KOPT-K1 (cell line): Measurements from ENCODE around the gene ATP10A.

Source experiments
- H3K27ac ChIP-seq: fragments of 200-600 bp; sonication (generic); 2 replicates; pipeline ENCODE4 v1.5.1; 2016; ENCODE audit warnings: antibody characterized with exemption, mild to moderate bottlenecking, low read depth, low read length; ENCODE audit not compliant: poor library complexity, severe bottlenecking
- H3K36me3 ChIP-seq: fragments of 200-600 bp; sonication (generic); 2 replicates; pipeline ENCODE4 v1.5.1; 2017; ENCODE audit warnings: antibody characterized with exemption, mild to moderate bottlenecking, low read length, moderate library complexity; ENCODE audit not compliant: insufficient read depth
- H3K9me3 ChIP-seq: fragments of 200-600 bp; sonication (generic); 2 replicates; pipeline ENCODE4 v1.5.1; 2017; ENCODE audit warnings: antibody characterized with exemption, low read length, mild to moderate bottlenecking; ENCODE audit not compliant: insufficient read depth, poor library complexity, severe bottlenecking

The ATP10A gene

DNA sequence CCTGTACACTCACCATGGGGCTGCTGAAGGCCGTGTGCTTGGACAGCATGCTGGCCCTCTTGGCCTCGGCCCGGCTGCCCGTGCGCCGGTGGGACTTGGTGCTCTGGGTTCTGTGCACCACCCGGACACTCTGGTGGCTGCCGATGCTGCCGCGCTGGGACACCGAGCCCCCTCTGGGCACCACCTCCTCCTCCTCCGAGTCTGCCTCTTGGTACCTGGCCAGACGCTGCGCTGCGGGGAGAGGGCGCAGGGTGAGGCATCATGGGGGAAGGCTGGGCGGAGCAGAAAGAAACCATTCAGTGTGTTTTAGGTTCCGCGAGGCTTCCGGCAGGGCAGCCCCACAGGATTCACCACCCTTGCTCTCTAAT, 145.0 kb downstream of the ATP10A start:
- peaks cover 14% of the 10 kb centered on the region; the same call in 1 of the 2 replicates for H3K36me3 ChIP-seq
- no peaks in the 10 kb centered on the region for H3K9me3 ChIP-seq
- H3K27ac ChIP-seq: no peak overlapping the region

- Histone ChIP-seq H3K27ac (no peak overlapping the region), H3K36me3 (peaks cover 16% of the 10 kb centered on the region; the same call in 1 of the 2 replicates), H3K9me3 (no peaks in the 10 kb centered on the region)
Observed at GRCh38 chr15:25717457-25718168, 145.5 kb downstream of the ATP10A start.

GRCh38 chr15:25717127-25717456, 146.0 kb downstream of the ATP10A start:
- peaks cover 16% of the 10 kb centered on the region; the same call in 1 of the 2 replicates for H3K36me3 ChIP-seq
- H3K9me3 ChIP-seq: no peaks in the 10 kb centered on the region
- no peak overlapping the region for H3K27ac ChIP-seq

GRCh38 chr15:25716414-25717126, 146.6 kb downstream of the ATP10A start:
- H3K36me3 ChIP-seq: peaks cover 11% of the 10 kb centered on the region; the same call in 1 of the 2 replicates
- H3K27ac ChIP-seq: no peak overlapping the region
- no peaks in the 10 kb centered on the region for H3K9me3 ChIP-seq

DNA sequence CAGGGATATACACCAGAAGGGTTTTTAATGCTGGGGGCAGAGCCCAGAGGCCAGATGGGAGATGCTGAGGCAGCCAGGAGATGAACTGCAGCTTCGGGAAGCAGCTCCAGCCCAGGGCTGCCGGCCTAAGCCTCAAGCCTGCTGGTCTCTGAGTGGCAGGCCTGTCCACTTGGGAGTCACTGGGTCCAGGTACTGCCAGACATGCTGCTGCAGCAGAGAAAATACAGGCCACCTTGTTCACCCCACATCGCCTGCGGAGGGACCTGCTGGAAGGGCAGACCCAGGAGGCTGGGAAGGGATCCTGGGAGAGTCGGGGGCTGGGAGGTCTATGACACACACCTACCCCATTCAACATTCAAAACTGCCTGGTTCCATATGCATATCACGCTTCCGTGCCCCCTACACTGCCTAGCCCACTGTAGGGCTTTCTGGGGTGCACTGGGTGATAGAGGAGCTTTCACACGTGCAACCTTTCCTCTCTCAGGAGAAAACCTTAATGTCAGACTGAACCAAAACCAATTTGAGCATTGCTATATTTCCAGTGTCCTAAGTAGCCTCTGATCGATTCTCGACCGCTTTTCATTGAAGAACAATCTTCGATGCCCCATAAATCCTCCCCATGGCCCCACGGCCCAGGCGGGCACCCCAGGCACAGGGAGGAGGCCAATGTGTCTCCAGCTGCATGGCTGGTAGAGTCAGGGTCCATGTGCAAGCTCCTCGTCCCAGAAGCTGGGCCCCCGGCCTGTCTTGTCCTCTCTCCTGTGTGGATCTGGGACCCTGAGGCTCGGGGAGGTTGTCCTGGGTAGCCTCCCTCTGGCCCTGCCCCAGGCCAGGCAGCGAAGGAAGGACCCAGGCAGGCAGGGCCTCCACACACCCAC, 147.4 kb downstream of the ATP10A start:
- no peak overlapping the region for H3K27ac ChIP-seq
- H3K9me3 ChIP-seq: no peaks in the 10 kb centered on the region

GRCh38 chr15:25714538-25714840, 148.6 kb downstream of the ATP10A start:
- peaks cover 6% of the 10 kb centered on the region; the same call in 1 of the 2 replicates for H3K36me3 ChIP-seq

More for the DNA sequence above, 147.4 kb downstream of the ATP10A start:
- peaks cover 6% of the 10 kb centered on the region; the same call in 1 of the 2 replicates for H3K36me3 ChIP-seq

DNA sequence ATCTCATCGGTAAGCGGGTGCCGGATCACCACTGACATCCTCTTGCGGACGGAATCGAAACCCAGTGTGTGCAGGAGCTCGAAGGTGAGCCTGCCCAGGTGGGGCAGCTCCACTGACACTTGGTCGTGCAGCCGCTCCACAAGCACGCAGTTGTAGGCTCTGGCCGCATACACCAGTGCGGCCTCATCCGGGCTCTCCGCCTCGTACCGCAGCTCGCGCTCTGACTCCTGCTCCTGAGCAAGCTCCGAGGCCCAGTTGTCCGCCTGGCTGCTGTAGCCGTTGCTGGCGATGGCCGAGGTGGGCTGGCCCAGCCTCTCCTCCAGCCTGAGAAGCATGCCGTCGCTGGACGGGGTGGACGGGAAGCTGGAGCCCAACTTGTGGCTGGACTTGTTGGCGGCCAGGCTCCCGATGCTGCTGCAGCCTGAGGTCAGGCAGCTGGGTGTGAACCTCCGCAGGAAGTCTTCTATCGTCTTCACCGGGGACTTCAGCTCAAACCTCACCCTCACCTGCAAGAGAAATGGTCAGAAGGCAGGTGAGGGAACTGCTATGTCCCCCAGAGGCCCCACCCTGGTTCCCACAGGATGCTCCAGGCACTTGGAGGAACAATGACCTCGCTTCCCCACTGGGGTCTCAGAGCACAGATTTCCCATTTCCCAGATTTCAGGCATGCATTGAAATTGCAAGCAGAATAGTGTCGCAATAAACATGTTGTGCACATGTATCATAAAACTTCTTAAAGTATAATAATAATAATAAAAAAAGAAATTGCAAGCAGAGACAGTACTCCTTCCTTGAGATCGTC, 149.2 kb downstream of the ATP10A start:
- no peak overlapping the region for H3K27ac ChIP-seq
- H3K9me3 ChIP-seq: no peaks in the 10 kb centered on the region
- peaks cover 6% of the 10 kb centered on the region; the same call in 1 of the 2 replicates for H3K36me3 ChIP-seq

More at GRCh38 chr15:25714538-25714840, 148.6 kb downstream of the ATP10A start:
- no peaks in the 10 kb centered on the region for H3K9me3 ChIP-seq
- no peak overlapping the region for H3K27ac ChIP-seq

GRCh38 chr15:25712961-25713355, 150.2 kb downstream of the ATP10A start:
- peaks cover 6% of the 10 kb centered on the region; the same call in 1 of the 2 replicates for H3K36me3 ChIP-seq
- H3K9me3 ChIP-seq: no peaks in the 10 kb centered on the region
- no peak overlapping the region for H3K27ac ChIP-seq

GRCh38 chr15:25712192-25712960, 150.8 kb downstream of the ATP10A start:
- Histone ChIP-seq H3K9me3 (no peaks in the 10 kb centered on the region), H3K27ac (no peak overlapping the region), H3K36me3 (peaks cover 6% of the 10 kb centered on the region; the same call in 1 of the 2 replicates)

DNA sequence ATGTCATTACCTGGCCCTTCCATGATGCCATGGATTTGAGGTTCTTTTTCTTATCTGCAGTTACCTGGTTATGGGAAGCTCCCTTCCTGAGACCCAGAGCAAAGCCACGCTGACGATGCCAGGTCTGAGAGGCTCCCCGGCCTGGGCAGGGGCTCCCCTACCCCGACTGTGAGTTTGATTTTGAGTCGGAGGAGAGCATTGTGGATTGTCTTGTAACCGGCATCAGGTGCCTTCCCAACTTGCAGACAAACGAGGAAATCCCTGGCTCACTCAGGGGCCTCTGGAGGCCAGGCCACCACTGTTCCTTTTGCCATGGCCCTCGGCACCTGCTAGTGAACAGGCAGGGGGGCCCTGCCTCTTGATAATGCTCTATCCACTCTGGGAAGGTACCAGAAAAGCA, 151.4 kb downstream of the ATP10A start:
- Histone ChIP-seq H3K36me3 (peaks cover 6% of the 10 kb centered on the region; the same call in 1 of the 2 replicates), H3K27ac (no peak overlapping the region), H3K9me3 (no peaks in the 10 kb centered on the region)

GRCh38 chr15:25711164-25711563, 152.0 kb downstream of the ATP10A start:
- H3K36me3 ChIP-seq: peaks cover 6% of the 10 kb centered on the region; the same call in 1 of the 2 replicates
- H3K9me3 ChIP-seq: no peaks in the 10 kb centered on the region
- no peak overlapping the region for H3K27ac ChIP-seq

DNA sequence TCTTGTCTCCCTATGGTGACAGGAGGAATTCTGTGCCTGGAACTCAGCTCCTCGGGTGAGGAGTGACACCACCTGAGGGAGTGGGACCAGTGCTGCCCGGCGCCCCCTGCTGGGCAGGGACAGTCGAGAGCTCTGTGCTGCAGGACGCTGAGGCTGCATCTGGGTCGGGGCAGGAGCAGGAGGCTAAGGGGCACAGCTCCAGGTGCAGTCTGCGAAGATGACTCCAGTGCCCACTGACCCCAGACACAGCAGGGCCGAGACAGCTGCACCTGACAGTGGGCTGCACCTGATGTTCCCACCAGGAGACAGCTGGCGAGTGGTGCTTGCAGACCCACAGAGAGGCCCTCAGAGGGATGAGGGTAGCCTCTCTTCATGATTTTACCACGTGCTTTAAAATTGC, 152.9 kb downstream of the ATP10A start:
- no peaks in the 10 kb centered on the region for H3K9me3 ChIP-seq
- no peak overlapping the region for H3K27ac ChIP-seq

DNA sequence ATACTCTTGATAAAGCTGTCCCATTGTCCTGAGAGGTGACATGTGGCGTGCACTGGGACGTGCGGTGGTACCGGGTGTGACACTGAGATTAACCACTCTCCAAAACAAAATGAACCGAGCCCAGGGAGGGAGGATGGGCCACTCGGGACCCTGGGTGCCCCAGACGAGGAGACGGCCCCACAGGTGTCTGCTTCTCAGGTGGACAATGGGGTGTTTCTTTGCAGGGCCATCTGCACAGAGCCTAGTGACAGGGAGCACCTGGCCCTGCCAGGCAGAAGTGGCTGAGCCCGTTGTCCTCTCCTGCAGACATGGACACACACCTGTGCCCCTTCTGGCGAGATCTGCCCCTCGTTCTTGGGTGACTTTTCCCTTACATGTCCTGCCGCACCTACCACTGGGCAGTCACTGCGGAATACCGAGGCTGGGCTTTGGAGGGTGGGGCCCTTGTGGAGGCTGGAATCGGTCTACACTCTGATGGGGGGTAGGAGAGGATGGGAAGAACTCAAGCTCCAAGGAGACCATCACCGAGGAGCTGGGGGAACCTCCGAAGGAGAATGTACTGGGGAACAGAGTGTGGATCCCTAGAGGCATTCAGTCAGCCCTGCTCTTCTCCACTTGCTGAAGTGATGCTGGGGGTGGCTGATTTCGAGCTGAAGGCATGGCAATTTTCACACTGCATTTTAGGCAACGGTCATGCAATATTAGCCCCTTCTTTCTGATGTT, 153.5 kb downstream of the ATP10A start:
- H3K9me3 ChIP-seq: no peaks in the 10 kb centered on the region
- H3K36me3 ChIP-seq: peaks cover 6% of the 10 kb centered on the region; the same call in 1 of the 2 replicates
- no peak overlapping the region for H3K27ac ChIP-seq

More for the DNA sequence above, 152.9 kb downstream of the ATP10A start:
- H3K36me3 ChIP-seq: peaks cover 6% of the 10 kb centered on the region; the same call in 1 of the 2 replicates
